Activated effector memory CD4-positive, alpha-beta T cell treated with Interleukin-2 at 50 U/mL for 16 hours (primary cell): Measurements from ENCODE around the gene RING1.

Source experiments
- DNase-seq: peaks from one replicate; pipeline ENCODE4 v3.0.0-alpha.2; 2020

The RING1 gene

DNA sequence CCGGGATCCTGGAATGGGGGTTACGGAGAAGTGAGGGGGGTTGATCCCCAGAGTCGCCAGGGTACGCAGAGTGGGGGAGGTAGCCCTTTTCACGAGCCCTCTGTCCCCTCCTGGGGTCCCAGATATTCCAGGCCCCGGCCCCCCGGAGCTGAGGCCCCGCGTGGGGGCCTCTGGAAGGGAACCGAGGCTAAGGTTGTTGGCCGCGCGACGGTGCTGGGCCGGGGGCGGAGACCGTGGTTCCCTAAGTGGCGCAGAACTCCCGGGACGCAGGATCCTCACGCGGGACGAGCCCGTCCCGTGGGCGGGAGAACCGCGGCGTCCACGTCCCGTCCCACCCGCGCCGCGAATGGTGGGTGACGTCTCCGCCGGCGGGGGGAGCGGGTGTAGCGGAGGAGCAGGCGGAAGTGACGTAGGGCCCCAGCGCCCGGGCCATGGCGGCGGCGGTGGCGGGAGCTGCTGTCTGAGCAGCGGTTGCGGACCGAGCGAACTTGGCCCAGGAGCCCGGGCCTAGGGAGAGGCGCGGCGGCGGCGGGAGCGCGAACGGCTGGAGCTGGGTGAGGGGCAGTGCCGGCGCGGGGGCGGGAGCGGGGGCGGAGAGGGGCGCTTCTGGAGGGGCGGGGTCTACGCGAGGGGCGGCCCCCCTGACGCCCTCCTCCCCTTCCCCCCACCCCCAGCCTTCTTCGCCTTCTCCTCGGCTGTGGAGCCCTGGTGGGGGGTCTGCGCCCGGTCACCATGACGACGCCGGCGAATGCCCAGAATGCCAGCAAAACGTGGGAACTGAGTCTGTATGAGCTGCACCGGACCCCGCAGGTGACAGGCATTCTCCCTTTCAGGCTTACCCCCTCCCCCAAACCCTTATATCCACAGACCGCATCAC lies at the start of gene RING1:
Gene RING1 (plus strand): TSS at position 410 of the 877 bp plus-strand sequence. CDS start 323 bp downstream, at position 733.
- peak; percentile 80 for DNase-seq

DNA sequence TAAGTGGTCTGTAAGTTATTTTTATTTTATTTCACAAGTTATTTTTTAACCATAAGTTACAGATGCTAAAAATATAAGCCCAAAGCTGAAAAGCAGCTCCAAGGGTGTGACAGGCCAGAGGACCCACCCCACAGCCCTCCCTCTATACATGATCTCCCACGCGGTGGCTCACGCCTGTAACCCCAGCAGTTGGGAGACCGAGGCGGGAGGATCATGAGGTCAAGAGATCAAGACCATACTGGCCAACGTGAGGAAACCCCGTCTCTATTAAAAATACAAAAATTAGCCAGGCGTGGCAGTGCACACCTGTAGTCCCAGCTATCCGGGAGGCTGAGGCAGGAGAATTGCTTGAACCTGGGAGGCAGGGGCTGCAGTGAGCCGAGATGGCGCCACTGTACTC lies 48.2 kb upstream of the RING1 start:
- DNase-seq = no peak

DNA sequence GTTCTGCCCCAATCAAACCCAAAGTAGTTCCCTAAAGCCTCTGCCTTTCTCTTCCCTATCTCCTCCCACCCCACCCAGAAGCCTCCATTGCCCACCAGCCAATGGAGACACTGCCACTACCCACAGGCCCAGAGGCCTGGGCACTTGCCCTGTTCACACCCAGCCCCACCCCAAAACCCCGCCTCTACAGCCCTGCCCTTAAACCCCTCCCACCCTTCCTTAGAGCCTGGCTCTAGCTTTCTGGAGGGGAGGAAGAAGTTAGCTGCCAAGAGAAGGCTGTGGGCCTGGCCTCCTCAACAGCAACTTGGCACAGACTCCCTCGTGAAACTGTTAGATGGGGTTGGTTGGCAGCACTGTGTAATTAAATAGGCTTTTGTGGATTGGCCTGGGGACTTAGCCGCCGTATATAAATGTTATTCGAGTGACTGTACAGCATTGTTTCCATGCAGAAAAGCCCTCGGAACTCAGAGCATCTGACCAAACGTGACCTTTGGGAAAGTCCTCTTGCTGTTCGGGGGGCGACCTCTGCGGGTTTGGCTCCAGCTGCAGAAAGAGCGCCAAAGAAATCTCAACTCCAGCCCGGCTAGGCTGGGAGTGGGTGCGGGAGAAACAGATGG lies 47.5 kb upstream of the RING1 start:
- no peak for DNase-seq

DNA sequence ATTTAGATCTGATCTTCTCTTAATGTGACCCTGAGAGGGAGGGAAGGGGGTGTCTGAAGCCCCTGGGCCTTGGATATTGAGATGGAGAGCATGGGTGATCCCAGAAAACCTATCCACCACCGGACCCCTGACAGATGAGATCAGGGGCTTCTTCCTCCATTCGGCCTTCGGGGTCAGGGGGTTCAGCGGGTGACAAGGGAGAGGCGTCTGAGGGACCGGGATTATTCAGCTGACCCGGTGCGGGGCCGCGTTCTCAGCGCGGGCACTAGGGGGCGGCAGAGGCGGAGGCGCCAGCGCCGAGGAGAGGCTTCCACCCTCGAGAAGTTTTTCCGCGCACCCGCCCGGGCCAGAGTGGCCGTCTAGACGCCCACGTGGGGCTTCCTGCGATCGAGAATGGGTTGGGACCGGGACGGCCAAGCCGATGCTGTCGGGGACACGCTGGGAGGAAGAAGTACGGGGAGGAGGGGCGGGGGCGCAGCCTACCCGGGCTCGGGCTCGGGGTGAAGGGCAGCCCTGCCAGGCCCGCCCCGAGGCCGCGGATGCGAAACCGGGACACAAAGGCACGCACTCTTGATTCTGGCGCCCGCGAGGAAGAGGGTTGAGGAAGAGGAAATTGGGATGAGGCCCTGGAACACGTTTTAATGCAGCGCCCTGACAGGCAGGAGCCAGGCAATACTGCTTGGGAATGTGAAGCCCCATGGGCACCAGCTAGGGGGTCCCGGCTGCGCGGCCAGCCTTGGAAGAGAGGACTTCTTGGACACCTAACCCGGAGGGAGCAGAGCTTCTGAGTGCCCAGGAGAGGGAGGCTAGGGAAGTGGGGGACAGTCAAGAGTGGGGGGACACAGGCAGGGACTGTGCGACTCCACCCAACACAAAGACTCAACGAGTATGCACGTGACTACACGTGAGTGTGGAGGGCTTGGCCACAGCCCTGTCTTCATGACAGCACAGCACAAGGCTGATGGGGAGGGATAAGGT lies 46.7 kb upstream of the RING1 start:
- DNase-seq = peak; percentile 76

DNA sequence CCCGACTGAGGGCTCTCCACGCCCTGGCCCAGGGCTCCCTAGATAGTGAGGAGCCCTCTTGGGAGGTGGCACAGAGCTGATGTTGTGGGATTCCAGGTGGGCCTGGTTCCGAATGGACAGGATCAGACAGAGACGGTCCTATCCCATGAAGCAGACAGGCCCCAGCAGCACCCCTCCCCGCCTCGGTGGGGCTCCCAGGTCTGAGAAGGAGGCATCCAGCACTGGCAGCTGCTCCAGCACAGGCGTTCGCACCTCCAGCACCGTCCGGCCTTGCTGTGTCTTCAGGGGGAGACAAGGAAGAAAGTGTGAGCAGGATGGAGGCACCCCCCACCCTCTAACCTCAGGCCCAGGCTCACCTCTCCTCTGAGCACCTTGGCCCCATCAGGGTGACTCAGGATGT lies 44.8 kb upstream of the RING1 start:
- no peak for DNase-seq

DNA sequence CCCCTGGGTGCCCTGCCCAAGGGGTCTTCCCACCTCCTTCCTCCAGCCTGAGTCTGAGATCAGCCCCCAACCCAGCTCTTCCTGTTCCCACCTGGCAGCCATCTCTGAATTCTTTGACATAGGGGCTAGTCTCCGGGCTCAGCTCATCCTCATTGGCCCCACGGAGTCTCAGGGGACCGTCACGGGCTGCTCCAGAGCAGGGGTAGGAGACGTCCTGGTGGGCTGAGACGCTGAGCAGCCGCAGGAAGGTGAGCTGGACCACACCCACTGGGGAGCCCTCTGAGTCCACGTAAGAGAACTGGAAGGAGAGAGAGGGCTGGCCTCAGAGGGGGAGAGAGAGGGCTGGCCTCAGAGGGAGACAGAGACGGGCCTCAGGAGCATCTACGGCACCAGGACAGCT lies 44.1 kb upstream of the RING1 start:
- DNase-seq = no peak

DNA sequence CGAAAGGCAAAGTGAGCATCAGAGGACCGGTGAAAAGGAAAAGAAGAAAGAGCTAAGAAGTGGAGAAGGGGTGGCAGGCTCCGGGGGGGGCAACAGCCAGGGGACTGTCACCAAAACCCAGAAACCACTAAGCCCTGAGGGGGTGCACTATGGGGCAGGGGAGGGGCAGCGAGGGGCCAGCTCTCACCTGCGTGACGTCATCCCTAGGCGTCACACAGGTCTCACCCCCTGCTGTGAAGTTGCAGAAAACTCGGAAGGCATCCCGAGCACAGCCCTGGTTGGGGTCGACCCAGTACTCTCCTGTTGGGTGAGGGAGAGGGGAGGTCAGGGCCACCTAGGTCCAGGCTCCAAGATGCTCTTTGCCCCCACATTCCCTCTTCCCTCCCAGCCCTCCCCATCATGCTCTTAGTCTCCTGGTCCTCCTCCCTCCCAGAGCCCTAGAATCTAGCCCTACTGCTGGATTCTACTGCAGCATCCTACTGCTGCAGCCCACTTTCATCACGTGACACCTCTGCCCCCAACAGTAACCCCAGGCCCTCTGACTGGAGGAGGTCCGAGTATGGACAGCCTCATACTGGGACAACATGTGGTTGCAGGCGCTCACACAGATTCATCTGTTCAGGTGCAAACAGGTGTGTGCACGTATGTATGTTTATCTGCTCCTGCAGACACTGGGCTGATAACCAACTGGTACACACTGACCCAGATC lies 43.5 kb upstream of the RING1 start:
- no peak for DNase-seq

DNA sequence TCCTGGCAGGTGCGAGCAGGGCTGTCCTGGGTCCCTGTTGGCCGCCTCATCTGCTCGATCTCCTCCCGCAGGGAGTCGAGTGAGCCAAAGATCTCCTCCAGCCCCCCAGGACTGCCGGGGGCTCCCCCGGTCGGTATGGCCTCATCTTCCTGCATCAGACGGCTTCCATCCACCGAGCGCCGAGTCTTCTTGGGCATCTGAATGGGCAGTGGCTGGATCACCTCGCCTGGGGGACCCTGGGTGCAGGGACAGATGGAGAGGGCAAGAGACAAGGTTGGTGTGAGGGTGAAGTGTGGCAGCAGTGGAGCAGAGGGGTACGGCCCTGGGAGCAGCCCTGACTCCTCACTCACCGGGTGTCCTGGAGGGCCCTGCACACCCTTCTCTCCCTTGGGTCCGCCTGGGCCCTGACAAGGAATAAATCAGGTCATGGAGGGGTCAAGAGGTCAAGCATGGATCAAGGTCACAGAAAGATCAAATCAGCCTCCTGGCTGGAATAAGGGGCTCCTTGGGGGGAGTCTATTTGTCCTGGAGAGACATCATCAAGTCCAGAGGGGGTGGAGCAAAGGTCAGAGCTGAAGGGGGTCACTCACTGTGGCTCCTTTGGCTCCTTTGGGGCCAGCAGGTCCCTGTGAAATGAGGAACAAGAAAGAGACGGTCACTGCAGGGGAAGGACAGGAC lies 42.6 kb upstream of the RING1 start:
- no peak for DNase-seq

DNA sequence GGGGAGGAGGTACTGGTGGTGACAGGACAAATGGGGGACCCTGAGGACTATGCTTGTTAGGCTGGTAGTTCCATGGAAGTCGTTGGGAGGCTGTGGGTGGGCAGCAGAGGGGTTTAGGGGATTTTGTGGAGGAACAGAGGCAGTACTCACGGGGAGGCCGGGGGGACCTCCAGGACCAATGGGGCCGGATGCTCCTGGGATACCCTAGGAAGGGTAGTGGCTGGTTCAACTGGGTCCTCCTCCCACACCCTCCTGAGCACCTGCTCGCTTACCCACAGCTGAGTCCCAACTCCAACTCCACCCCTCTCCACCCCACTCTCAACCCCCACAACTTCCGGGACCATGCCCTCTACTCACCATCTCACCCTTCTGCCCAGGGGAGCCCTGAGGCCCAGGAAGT lies 41.9 kb upstream of the RING1 start:
- no peak for DNase-seq

DNA sequence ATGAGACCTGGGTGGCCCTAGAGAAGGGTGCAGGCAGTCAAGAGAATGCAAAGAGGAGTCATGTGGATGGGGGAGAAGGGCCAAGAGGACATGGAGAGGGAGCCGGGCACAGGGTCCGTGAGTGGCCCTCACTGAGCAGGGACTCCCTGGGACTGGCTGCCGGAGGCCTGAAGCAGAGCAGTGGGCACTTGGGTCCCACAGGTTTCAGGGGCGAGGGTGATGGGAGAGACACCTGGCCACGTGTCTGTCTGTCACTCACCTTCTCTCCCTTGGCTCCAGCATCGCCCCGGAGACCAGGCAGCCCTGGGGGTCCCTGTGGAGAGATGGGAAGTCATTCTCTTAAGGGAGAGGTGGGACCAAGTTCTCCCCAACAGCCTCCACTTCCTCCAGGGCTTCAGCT lies 41.5 kb upstream of the RING1 start:
- DNase-seq = no peak

DNA sequence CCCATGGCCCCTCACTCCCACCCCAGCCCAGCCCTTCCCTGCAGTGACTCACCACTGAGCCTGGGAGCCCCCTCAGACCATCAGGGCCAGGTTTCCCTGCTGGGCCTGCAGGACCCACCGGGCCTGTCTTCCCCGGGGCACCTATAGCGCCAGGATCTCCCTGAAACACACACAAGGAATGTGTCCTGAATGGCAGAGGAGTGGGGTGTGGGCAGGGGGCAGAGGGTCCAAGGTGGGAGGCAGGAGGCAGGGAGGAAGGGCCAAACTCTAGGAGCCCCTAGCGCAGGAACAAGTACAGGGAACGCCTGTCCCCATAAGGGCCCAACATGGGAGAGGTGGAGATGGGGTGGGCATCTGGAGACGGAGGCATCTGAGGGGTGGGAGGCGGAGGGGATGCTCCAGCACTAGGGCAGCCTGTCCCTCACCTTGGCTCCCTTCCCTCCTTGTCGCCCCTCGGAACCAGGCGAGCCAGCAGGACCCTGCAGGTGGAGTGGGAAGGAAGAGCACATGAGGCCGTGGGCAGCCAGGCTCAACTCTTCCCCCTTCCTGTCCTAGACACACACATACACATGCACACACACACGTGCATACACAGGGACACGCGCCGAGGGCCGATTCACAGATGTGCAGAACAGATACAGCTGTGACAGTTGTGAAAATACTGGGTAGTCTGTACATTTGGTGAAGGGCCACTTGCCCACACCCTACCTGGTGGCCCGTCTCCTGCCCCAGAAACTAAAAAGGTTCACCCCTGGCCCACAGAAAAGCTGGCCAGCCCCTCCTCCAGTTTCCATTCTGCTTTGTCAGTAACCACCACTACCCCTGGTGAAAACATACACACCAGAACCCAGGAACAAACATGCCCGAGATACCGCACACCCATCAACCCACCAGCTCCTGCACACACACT lies 40.7 kb upstream of the RING1 start:
- DNase-seq = no peak

DNA sequence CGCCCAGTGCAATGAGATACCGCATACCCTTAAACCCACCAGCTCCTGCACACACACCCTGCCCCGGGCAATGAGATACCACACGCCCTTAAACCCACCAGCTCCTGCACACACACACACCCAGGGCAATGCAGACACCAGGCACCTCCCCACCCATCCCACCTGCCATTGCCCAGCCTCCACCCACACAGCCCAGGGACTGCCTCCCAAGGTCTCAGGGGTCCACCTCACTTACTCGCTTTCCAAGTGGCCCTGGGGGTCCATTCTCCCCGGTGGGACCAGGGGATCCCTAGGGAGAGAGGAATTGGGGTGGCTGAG lies 40.1 kb upstream of the RING1 start:
- no peak for DNase-seq

DNA sequence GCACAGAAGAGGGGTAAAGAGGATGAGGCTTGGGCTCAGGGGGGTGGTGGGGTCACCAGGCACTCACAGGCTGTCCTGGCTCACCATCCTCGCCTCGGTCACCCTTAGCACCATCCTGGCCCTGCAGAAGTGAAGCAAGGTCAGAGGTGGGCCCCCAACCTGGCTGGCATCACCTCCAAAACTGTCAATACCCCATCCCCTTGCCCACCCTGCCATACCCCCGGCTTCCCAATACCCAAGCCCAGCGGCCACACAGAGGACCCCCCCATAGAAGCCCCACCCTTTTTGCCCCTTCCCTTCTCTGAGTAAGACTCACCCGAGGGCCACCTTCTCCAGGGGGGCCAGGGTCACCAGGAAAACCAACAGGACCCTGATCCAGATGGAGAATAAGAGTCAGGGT lies 39.7 kb upstream of the RING1 start:
- no peak for DNase-seq

DNA sequence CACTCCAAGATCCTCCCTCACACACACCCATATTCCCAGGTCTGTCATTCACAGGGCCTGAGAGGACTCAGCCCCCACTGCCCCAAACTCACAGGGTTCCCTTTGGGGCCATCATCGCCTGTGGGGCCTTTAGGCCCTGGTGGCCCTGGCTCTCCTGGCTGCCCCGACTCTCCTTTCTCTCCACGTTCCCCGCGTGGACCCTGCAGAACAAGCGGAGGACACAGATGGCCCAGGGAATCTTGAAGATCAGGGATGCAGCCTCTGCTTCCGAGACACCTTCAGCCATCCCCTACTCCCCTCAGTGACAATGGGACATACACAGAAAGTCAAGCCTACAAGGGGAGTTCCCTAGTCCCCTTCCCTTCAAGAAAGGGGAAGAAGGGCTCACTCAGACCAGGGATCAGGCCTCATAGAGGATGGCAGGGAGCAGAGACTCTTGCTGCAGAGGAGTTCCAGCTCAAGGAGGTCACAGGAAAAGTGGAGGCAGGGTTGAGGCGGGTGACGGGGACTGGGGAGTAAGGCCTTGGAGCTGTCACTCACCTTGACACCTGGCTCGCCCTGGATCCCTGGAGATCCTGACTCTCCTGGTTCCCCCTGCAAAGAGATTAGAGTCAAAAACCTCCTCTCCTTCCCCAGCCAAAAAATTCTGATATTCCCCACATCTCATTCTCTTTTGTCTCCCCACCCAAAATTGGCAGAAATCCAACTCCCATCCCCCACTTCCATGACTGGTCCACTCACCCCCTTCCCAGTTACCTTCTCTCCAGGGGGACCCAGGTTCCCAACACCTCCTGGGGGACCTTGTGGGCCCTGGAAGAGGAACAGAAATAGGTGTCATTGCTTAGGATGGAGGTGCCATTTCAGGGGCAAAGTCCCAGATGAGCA lies 38.8 kb upstream of the RING1 start:
- DNase-seq = no peak

DNA sequence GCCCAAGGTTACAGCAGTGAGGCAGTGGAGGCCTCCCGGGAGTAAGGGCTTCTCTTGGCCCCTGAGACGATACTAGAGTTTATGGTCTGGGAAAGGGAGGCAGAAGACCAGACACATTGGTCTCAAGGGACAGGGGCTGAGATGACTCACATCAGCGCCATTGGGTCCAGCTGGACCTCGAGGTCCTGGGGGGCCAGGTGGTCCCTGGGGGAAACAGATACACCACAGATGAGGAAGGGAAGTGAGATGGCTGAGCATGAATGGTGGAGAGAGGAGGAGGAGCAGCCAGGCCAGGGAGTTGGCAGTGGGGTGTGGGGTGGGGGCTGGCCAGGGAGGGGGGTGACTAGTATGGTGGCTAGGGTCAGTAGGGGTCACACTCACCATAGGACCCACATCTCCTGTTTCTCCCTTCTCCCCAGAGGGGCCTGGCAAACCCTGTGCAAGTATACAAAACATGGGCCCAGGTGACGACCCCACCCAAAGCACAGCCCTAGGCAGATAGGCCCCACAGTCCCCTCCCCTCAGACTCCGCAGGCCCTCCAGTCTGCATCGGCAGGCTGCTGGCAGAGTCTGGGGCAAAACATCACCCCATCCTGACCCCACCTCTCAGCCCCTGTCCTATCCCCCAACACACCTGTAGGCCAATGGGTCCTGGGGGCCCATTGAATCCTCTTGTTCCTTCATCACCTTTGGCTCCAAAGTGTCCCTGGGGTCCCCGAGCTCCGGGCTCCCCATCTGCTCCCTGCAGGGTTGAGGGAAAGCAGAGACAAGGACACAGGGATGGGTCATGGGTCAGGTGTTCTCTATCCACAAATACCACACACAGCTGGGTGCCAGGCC lies 37.9 kb upstream of the RING1 start:
- DNase-seq = no peak

DNA sequence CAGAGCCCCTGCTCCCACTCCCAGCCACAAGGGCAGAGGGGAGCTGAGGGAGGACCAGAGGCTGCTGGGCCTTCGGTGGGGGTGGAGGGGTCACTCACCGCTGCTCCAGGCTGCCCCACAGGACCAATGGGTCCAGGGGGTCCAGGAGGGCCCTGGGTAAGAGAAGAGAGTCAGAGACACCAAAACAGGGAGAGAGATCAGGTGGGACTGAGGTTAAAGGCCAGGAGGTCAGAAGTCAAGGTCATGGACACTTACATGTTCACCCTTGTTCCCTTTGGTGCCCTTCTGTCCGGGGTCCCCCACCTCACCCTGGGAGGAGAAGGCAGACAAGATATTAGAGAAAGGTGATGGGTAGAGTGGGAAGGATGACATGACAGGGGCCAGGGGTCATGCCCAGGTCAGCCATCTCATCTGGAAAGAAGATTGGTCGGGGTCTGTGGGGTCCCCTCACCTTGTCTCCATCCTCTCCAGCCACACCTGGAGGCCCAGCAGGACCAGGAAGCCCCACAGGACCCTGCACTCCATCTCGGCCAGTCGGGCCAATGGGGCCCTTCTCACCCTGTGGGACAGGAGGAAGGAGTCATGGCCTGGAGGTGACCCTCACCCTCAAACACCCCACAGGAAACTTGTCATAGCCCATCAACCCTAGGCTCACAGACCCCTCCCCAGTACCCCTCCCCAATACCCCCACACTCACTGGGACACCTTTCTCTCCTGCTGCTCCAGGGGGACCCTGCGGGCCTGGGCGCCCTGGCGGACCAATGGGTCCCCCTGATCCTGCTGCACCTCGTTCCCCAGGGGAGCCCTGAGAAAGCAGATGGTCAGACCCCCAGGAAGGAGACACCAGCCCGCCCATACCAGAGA lies 37.1 kb upstream of the RING1 start:
- no peak for DNase-seq

DNA sequence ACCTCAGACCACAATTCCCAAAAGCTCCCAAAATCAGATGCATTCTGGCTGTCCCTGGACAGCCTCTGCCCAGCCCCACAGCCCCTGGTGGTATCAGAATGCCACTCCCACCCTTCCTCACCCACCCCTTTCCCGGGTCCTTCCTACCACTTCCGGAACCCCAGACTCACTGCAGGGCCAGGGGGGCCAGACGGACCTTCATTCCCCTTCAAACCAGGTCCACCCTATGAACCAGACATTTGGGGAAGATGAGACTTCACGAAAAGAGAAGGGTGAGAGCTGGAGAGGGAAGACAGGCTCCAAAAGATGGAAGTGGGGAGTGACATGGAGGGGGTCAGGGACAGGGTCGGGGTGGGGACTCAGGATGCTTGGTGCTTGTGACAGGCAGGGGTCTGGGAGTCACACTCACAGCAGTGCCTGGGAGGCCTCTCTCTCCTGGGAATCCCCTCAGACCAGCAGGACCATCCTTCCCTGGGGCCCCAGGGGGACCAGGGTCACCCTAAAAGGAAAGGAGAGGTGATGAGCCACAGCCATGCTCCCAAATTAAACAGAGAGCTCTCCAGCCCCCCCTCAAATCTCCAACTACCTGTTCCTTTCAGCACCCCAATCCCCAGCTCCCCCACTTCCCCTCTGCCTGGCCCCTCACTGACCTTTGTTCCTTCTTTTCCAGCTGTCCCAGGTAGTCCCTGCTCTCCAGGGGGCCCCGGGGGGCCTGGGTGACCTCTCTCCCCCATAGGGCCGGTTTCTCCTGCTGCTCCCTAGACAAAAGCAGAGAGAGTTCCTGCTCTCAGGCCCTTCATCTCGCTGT lies 36.2 kb upstream of the RING1 start:
- DNase-seq = no peak
